ENCODE data around the gene ONECUT2.

Gene ONECUT2

DNA sequence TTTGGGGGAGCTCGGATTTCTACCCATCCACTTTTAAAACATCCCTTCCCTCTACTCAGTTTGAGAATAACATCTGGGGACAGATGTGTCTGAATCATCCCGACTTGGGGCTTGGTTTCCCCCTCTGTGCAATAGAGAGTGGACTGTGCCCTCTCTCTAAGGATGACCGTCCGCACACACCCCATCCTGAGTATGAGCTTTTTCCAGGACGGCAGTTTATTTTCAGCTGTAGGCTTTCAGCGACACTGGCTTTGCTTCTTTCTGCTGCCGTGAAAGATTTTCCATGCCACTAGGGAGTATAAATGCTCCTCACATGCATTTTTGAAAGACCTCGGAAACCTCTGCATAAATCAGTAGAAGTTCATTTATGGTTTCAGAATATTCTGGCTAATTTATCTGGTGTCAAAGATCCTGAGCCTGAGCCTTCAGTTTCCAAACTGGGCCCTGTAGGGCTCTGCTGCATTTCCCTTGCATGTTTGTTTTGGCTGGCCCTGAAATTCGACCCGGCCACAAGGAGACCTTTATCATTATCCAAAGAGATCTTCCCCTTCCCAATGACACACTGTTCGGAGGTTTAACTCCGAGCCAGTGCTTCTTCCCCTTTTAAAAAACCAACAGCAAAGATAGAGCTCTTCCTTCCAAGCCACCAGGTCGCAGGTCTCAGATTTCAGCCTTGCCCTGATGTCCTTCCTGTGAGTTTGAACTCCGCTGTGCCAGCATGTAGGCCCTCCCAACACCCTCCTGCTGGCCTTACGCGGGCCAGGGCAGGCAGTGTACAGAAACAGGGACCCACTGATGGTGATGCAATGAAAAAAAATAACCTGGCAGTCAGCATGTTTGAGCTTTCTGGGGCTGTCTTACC is 98.1 kb downstream of the ONECUT2 start:
- no peak for DNase-seq

- DNase-seq, result no peak
Observed at GRCh38 chr18:57533868-57534510, 98.8 kb downstream of the ONECUT2 start.

DNA sequence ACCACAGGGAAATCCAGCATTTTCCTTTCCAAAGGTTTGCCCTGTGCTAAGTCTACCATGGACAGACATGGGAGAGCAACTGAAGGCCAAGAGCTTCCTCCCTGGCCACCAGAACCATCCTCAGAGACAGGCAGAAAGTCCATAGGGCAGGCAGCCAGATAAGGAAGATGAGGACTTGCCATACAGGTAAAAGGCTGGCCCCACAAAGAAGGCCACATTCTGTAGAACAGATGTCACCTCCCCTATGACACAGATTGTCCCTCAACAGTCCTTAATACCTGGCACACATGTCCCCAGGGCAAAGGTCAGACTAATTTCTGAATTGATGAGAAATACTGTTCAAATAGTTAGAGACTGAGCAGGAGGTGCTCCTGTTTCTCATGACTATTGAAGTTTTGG is 99.3 kb downstream of the ONECUT2 start:
- no peak for DNase-seq

DNA sequence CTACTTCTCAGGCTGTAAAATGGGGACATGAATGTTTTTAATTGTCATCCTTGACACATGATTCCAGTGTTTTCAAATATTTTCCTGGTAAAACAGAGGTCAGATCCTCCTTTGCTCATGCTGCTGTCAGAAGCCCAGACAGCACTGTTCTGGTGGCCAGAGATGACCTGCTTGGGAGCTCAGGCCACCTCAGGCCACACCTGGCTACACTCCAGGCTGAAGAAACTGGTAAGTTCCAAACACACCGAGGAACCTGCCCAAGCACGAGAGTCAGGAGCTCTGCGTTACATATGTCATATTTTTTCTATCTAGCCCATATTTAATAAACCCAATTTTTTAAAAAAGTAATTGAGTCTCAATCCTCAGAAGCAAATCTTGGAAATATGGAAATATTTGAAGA is 103.4 kb downstream of the ONECUT2 start:
- DNase-seq, result no peak

DNA sequence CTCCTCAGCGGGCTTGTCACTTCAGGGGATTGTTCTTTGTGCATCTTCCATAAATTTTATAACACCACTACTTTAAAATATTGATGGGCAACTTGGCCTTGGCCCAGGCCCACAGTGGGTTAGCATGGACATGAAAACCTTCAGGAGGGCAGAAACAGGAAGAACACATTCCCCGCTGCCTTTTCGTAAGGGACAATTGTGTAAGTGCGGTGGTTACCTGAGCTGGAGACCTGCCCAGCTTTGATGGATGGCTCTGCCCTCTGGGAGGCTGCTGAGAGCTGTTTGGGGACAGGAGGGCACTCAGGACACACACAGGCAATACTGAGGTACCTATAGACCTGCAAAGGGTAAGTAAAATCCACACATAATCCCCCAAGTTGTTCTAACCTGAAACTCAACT is 104.5 kb downstream of the ONECUT2 start:
- no peak for DNase-seq
